ENCODE data around the gene TBC1D22A. TPM values are rescaled to one million over a fixed set of nuclear protein-coding genes. Genes with fewer than 3 reads are reported as not detected.
A peak's percentile ranks its signal among the peaks of the same experiment; 100 is the strongest.
"Not testable (repeated sequence)": the region's sequence is repeated elsewhere in the genome, so short reads cannot be mapped to it uniquely, and the experiment has no call there.

The TBC1D22A gene
- total and polyA plus RNA-seq, 2 donors from 2014 or later, result 24.6 to 39.4 TPM

DNA sequence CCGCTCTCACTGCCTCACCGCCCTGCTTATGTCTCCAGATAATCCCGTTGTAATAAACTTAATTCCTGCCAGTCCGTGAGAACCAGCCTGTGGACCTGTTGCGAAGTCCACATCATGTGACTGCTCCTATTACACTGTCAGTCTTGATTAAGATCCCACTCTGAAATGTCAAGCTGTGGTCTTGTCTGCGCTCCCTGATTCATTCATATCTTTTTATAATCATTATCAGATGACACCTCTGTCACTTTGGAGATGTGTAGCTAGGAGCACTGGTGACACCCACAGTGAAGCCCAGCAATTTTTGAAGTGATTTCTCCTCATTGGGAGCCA lies 377.3 kb downstream of the TBC1D22A start:
- Histone ChIP-seq H3K27me3 (ENCODE audit: control insufficient read depth, insufficient read depth, low read length) (no peaks in the 10 kb centered on the region), H3K4me1 (ENCODE audit: control insufficient read depth in 2 of 3, insufficient read depth in 2 of 3, low read depth in 1 of 3, low read length in 3 of 3) (no peaks in the 10 kb centered on the region), H3K9me3 (ENCODE audit: control insufficient read depth in 2 of 3, insufficient read depth in 1 of 3, low read length in 3 of 3) (no peaks in the 10 kb centered on the region), H3K27ac (ENCODE audit: low read depth in 2 of 2, low read length in 2 of 2) (no peak overlapping the region), H3K36me3 (ENCODE audit: control insufficient read depth in 2 of 3, insufficient read depth in 3 of 3, low read length in 3 of 3) (no peaks in the 10 kb centered on the region), H3K4me3 (ENCODE audit: low read length in 3 of 3) (no peak overlapping the region), H3K9ac (ENCODE audit: low read length in 3 of 3) (no peak overlapping the region)
- TF ChIP-seq, protein P1, sequence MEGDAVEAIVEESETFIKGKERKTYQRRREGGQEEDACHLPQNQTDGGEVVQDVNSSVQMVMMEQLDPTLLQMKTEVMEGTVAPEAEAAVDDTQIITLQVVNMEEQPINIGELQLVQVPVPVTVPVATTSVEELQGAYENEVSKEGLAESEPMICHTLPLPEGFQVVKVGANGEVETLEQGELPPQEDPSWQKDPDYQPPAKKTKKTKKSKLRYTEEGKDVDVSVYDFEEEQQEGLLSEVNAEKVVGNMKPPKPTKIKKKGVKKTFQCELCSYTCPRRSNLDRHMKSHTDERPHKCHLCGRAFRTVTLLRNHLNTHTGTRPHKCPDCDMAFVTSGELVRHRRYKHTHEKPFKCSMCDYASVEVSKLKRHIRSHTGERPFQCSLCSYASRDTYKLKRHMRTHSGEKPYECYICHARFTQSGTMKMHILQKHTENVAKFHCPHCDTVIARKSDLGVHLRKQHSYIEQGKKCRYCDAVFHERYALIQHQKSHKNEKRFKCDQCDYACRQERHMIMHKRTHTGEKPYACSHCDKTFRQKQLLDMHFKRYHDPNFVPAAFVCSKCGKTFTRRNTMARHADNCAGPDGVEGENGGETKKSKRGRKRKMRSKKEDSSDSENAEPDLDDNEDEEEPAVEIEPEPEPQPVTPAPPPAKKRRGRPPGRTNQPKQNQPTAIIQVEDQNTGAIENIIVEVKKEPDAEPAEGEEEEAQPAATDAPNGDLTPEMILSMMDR (IDR thresholded peaks at IDR 0.05; ENCODE audit: borderline replicate concordance, extremely low read depth, insufficient read depth), result no peak
- intact Hi-C loops (cut with DNase I), result no loop called here
- no peak for FAIRE-seq
- peak in 2 of 5 donors; percentile 33 to 34 for DNase-seq

DNA sequence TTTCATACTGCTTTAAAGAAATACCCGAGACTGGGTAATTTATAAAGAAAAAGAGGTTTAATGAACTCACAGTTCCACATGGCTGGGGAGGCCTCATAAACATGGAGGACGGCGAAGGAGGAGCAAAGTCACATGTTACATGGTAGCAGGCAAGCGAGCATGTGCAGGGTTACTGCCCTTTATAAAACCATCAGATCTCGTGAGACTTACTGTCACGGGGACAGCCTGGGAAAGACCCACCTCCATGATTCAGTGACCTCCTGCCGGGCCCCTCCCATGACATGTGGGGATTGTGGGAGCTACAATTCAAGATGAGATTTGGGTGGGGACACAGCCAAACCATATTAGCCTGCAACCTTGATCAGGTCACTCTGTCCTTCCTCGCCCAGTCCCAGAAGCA lies 378.5 kb downstream of the TBC1D22A start:
- H3K9ac ChIP-seq (ENCODE audit: low read length in 3 of 3); H3K4me3 ChIP-seq (ENCODE audit: low read length in 3 of 3); intact Hi-C loops (cut with DNase I); H3K27me3 ChIP-seq (ENCODE audit: control insufficient read depth, insufficient read depth, low read length); H3K4me1 ChIP-seq (ENCODE audit: control insufficient read depth in 2 of 3, insufficient read depth in 2 of 3, low read depth in 1 of 3, low read length in 3 of 3); H3K9me3 ChIP-seq (ENCODE audit: control insufficient read depth in 2 of 3, insufficient read depth in 1 of 3, low read length in 3 of 3); H3K36me3 ChIP-seq (ENCODE audit: control insufficient read depth in 2 of 3, insufficient read depth in 3 of 3, low read length in 3 of 3); DNase-seq; FAIRE-seq; H3K27ac ChIP-seq (ENCODE audit: low read depth in 2 of 2, low read length in 2 of 2): not testable (repeated sequence)

DNA sequence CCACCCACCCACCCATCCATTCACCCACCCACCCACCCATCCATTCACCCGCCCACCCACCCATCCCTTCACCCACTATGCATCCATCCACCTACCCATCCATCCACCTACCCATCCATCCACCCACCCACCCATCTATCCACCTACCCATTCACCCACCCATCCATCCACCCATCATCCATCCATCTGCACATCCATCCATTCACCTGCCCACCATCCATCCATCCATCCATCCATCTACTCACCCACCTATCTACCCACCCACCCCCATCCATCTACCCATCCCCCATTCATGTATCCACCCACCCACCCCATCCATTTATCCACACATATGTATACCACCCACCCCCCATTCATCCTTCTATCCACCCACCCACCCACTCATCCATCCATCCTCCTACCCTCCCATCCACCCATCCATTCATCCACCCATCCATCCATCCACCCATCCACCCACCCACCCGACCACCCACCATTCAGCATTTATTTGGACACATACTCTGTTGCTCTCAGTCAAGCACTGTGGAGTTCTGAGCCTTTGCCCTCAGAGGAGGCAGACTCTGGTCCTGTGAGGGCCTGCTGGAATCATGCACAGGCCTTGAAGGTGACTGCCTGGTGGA lies 380.1 kb downstream of the TBC1D22A start:
- H3K9ac ChIP-seq (ENCODE audit: low read length in 3 of 3), result no peak overlapping the region
- H3K27me3 ChIP-seq (ENCODE audit: control insufficient read depth, insufficient read depth, low read length), result no peaks in the 10 kb centered on the region
- H3K9me3 ChIP-seq (ENCODE audit: control insufficient read depth in 2 of 3, insufficient read depth in 1 of 3, low read length in 3 of 3), result no peaks in the 10 kb centered on the region
- H3K27ac ChIP-seq (ENCODE audit: low read depth in 2 of 2, low read length in 2 of 2), result peak overlapping the region in 1 of 2 donors; percentile 57
- TF ChIP-seq, protein P1 (IDR thresholded peaks at IDR 0.05; ENCODE audit: borderline replicate concordance, extremely low read depth, insufficient read depth), result no peak
- no peak overlapping the region for H3K4me3 ChIP-seq (ENCODE audit: low read length in 3 of 3)
- H3K36me3 ChIP-seq (ENCODE audit: control insufficient read depth in 2 of 3, insufficient read depth in 3 of 3, low read length in 3 of 3), result no peaks in the 10 kb centered on the region
- peaks cover 0 to 3% (median 0%) of the 10 kb centered on the region in 3 donors for H3K4me1 ChIP-seq (ENCODE audit: control insufficient read depth in 2 of 3, insufficient read depth in 2 of 3, low read depth in 1 of 3, low read length in 3 of 3)
- DNase-seq (no peak), FAIRE-seq (no peak)
- intact Hi-C loops (cut with DNase I), result no loop called here

DNA sequence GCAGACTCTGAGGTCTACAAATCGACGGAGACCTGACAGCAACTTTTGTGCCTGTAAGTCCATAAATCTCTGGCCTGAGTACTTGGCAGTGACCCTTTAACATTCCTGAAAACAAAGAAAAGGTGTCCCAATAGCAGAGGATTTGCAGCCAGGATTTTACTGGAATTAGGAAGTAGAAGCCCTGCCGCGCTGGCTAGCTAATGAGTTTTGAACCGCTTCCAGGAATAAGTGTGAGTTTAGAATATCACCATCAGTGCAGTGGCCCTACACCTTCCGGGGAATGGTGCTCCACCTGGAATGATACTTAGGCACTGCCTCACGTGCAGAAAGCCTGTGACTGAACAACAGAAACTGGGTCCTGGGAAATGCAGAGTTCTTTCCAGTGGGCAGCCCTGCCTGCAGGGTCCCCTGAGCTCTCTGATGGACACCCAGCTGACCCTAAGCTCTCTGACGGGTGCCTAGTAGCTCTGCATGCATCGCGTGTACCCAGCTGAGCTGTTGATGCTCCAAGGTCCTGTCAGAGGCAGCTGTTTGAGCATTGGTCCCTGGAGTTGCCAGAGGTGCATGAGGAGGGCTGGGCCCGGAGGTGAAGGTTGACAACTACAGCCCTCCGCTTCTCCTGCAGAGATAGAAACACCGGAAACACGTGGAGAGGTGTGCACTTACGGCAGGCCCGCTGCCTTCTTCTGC lies 380.9 kb downstream of the TBC1D22A start:
- no peaks in the 10 kb centered on the region for H3K36me3 ChIP-seq (ENCODE audit: control insufficient read depth in 2 of 3, insufficient read depth in 3 of 3, low read length in 3 of 3)
- H3K9me3 ChIP-seq (ENCODE audit: control insufficient read depth in 2 of 3, insufficient read depth in 1 of 3, low read length in 3 of 3), result no peaks in the 10 kb centered on the region
- H3K9ac ChIP-seq (ENCODE audit: low read length in 3 of 3), result no peak overlapping the region
- H3K4me3 ChIP-seq (ENCODE audit: low read length in 3 of 3), result no peak overlapping the region
- DNase-seq, result no peak
- H3K4me1 ChIP-seq (ENCODE audit: control insufficient read depth in 2 of 3, insufficient read depth in 2 of 3, low read depth in 1 of 3, low read length in 3 of 3), result peaks cover 0 to 3% (median 0%) of the 10 kb centered on the region in 3 donors
- H3K27ac ChIP-seq (ENCODE audit: low read depth in 2 of 2, low read length in 2 of 2), result peak overlapping the region in 1 of 2 donors; percentile 57
- intact Hi-C loops (cut with DNase I), result no loop called here
- no peaks in the 10 kb centered on the region for H3K27me3 ChIP-seq (ENCODE audit: control insufficient read depth, insufficient read depth, low read length)
- TF ChIP-seq, protein P1 (IDR thresholded peaks at IDR 0.05; ENCODE audit: borderline replicate concordance, extremely low read depth, insufficient read depth), result no peak
- FAIRE-seq, result no peak
